ENCODE results near the gene P2RX3.
"Not testable (repeated sequence)": the region's sequence is repeated elsewhere in the genome, so short reads cannot be mapped to it uniquely, and the experiment has no call there.

The P2RX3 gene

GRCh38 chr11:57359396-57359795 lies 21.2 kb downstream of the P2RX3 start:
- DNase-seq (ENCODE audit: low spot score) = no peak

DNA sequence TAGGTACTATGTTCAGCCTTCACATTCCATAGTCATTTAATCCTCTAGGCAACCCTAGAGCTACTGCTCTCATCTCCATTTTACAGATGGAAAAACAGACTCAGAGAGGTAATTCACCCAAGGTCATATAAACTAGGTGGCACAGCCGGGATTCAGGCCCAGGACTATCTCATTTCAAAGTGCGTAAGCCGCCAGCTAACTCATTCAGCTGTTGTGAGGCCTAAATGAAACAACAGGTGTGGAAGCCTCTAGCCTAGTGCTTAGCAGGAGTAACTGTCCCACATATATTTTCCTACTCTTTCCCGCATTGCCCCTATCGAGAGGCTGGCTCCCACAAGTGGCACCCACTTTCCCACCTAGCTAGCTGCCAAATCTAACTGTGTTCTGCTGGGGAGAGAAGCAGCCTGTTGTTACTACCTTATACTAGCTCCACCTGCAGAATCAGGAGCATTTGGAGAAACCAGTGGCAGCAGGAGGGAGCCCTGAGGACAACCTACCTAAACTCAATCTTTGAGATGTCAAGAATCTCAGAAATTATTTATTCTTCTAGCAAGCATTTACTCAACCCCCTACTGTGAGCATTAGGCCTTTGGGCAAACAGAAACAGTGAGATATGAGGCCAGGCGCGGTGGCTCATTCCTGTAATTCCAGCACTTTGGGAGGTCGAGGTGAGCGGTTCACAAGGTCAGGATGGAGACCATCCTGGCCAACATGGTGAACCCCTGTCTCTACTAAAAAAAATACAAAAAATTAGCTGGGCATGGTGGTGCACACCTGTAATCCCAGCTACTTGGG lies 21.9 kb downstream of the P2RX3 start:
- Mint-ChIP-seq H3K4me3 (no peak overlapping the region), H3K36me3 (ENCODE audit: low read depth) (no peaks in the 10 kb centered on the region), H3K9me3 (no peaks in the 10 kb centered on the region), H3K4me1 (ENCODE audit: low read depth) (no peaks in the 10 kb centered on the region), H3K27me3 (ENCODE audit: low read depth) (peaks cover 7% of the 10 kb centered on the region), H3K27ac (no peak overlapping the region)
- DNase-seq (ENCODE audit: low spot score) = no peak

More at GRCh38 chr11:57359396-57359795, 21.2 kb downstream of the P2RX3 start:
- Mint-ChIP-seq H3K4me3 (no peak overlapping the region), H3K27me3 (ENCODE audit: low read depth) (peaks cover 13% of the 10 kb centered on the region), H3K9me3 (no peaks in the 10 kb centered on the region), H3K36me3 (ENCODE audit: low read depth) (no peaks in the 10 kb centered on the region), H3K27ac (no peak overlapping the region), H3K4me1 (ENCODE audit: low read depth) (no peaks in the 10 kb centered on the region)

- no peak for DNase-seq (ENCODE audit: low spot score)
- Mint-ChIP-seq H3K36me3 (ENCODE audit: low read depth) (no peaks in the 10 kb centered on the region), H3K9me3 (no peaks in the 10 kb centered on the region), H3K27ac (no peak overlapping the region), H3K27me3 (ENCODE audit: low read depth) (peaks cover 7% of the 10 kb centered on the region), H3K4me1 (ENCODE audit: low read depth) (no peaks in the 10 kb centered on the region), H3K4me3 (no peak overlapping the region)
Observed at GRCh38 chr11:57360991-57361390, 22.8 kb downstream of the P2RX3 start.

DNA sequence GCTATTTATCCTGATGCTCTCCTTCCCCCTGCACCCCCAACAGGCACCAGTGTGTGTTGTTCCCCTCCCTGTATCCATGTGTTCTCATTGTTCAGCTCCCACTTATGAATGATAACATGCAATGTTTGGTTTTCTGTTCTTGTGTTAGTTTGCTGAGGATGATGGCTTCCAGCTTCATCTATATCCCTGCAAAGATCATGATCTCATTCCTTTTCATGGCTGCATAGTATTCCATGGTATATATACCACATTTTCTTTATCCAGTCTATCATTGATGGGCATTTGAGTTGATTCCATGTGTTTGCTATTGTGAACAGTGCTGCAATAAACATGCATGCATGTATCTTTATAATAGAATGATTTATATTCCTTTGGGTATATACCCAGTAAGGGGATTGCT lies 23.3 kb downstream of the P2RX3 start:
- not testable (repeated sequence) for DNase-seq (ENCODE audit: low spot score); H3K4me3 Mint-ChIP-seq; H3K4me1 Mint-ChIP-seq (ENCODE audit: low read depth); H3K27ac Mint-ChIP-seq; H3K27me3 Mint-ChIP-seq (ENCODE audit: low read depth); H3K36me3 Mint-ChIP-seq (ENCODE audit: low read depth); H3K9me3 Mint-ChIP-seq

DNA sequence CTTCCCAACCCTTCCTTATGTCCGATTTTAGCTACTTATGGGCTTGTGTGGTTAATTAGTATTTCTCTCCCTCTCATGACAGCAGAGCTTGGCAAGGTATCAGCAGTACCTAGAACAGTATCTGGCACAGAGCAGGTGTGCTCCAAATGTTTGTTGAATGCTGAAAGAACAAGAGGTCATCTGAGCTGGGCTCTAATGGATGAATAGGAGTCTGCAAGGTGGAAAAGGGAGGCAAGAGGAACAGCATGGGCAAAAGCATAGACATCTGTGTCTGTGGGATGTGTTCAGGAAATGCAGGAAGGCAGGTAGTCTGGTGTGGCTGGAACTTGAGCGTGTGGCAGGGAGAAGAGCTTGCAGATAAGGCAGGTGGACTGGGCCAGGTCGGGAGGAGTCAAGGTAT lies 23.8 kb downstream of the P2RX3 start:
- Mint-ChIP-seq H3K27me3 (ENCODE audit: low read depth) (peaks cover 3% of the 10 kb centered on the region), H3K9me3 (no peaks in the 10 kb centered on the region), H3K27ac (no peak overlapping the region), H3K4me1 (ENCODE audit: low read depth) (no peaks in the 10 kb centered on the region), H3K36me3 (ENCODE audit: low read depth) (no peaks in the 10 kb centered on the region), H3K4me3 (no peak overlapping the region)
- DNase-seq (ENCODE audit: low spot score) = no peak

GRCh38 chr11:57363131-57364080 lies 25.3 kb downstream of the P2RX3 start:
- no peaks in the 10 kb centered on the region for H3K36me3 Mint-ChIP-seq (ENCODE audit: low read depth)
- H3K4me1 Mint-ChIP-seq (ENCODE audit: low read depth) = no peaks in the 10 kb centered on the region
- no peaks in the 10 kb centered on the region for H3K9me3 Mint-ChIP-seq
- no peak for DNase-seq (ENCODE audit: low spot score)
- H3K27me3 Mint-ChIP-seq (ENCODE audit: low read depth) = peaks cover 3% of the 10 kb centered on the region
- H3K27ac Mint-ChIP-seq = no peak overlapping the region
- H3K4me3 Mint-ChIP-seq = no peak overlapping the region

- no peaks in the 10 kb centered on the region for H3K9me3 Mint-ChIP-seq
- no peak overlapping the region for H3K4me3 Mint-ChIP-seq
- no peaks in the 10 kb centered on the region for H3K4me1 Mint-ChIP-seq (ENCODE audit: low read depth)
- no peak overlapping the region for H3K27ac Mint-ChIP-seq
- no peak for DNase-seq (ENCODE audit: low spot score)
- H3K27me3 Mint-ChIP-seq (ENCODE audit: low read depth) = peaks cover 3% of the 10 kb centered on the region
- H3K36me3 Mint-ChIP-seq (ENCODE audit: low read depth) = no peaks in the 10 kb centered on the region
Observed at GRCh38 chr11:57364851-57365660, 26.9 kb downstream of the P2RX3 start.

GRCh38 chr11:57368106-57368844 lies 30.1 kb downstream of the P2RX3 start:
- no peak for DNase-seq (ENCODE audit: low spot score)
- Mint-ChIP-seq H3K4me1 (ENCODE audit: low read depth) (no peaks in the 10 kb centered on the region), H3K4me3 (no peak overlapping the region), H3K9me3 (no peaks in the 10 kb centered on the region), H3K27ac (no peak overlapping the region), H3K27me3 (ENCODE audit: low read depth) (no peaks in the 10 kb centered on the region), H3K36me3 (ENCODE audit: low read depth) (no peaks in the 10 kb centered on the region)

- no peak overlapping the region for H3K27ac Mint-ChIP-seq
- no peak for DNase-seq (ENCODE audit: low spot score)
- no peaks in the 10 kb centered on the region for H3K9me3 Mint-ChIP-seq
- H3K4me1 Mint-ChIP-seq (ENCODE audit: low read depth) = no peaks in the 10 kb centered on the region
- H3K27me3 Mint-ChIP-seq (ENCODE audit: low read depth) = no peaks in the 10 kb centered on the region
- H3K4me3 Mint-ChIP-seq = no peak overlapping the region
- H3K36me3 Mint-ChIP-seq (ENCODE audit: low read depth) = no peaks in the 10 kb centered on the region
Observed at GRCh38 chr11:57368845-57369232, 30.7 kb downstream of the P2RX3 start.

- H3K27ac Mint-ChIP-seq = no peak overlapping the region
Observed at GRCh38 chr11:57370251-57370650, 32.1 kb downstream of the P2RX3 start.

GRCh38 chr11:57370941-57371340 lies 32.8 kb downstream of the P2RX3 start:
- Mint-ChIP-seq H3K9me3 (no peaks in the 10 kb centered on the region), H3K4me1 (ENCODE audit: low read depth) (no peaks in the 10 kb centered on the region), H3K36me3 (ENCODE audit: low read depth) (no peaks in the 10 kb centered on the region), H3K27ac (no peak overlapping the region), H3K4me3 (no peak overlapping the region), H3K27me3 (ENCODE audit: low read depth) (no peaks in the 10 kb centered on the region)
- DNase-seq (ENCODE audit: low spot score) = no peak

More at GRCh38 chr11:57370251-57370650, 32.1 kb downstream of the P2RX3 start:
- no peaks in the 10 kb centered on the region for H3K9me3 Mint-ChIP-seq
- no peaks in the 10 kb centered on the region for H3K36me3 Mint-ChIP-seq (ENCODE audit: low read depth)
- DNase-seq (ENCODE audit: low spot score) = no peak
- no peaks in the 10 kb centered on the region for H3K27me3 Mint-ChIP-seq (ENCODE audit: low read depth)
- no peak overlapping the region for H3K4me3 Mint-ChIP-seq
- H3K4me1 Mint-ChIP-seq (ENCODE audit: low read depth) = no peaks in the 10 kb centered on the region

DNA sequence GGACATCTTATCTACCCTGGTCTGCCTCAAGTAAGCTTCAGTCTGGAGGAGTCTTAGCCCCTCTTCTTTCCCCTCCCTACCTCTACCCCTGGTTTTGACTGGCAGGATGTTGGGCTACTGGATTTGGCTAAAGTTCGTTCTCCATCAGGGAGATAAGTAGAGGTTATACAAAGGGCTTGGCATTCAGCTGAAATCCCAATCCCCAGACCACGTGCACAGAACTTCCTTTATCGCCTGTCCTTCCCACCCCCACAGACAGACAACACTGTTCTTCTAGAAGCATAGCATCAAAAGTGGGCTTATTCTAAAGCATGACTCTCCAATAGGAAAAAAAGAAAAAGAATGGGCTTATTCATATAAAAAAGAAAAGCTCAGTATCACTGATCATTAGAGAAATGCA lies 35.0 kb downstream of the P2RX3 start:
- DNase-seq (ENCODE audit: low spot score) = no peak
- Mint-ChIP-seq H3K27ac (no peak overlapping the region), H3K36me3 (ENCODE audit: low read depth) (no peaks in the 10 kb centered on the region), H3K9me3 (no peaks in the 10 kb centered on the region), H3K4me3 (no peak overlapping the region), H3K27me3 (ENCODE audit: low read depth) (no peaks in the 10 kb centered on the region), H3K4me1 (ENCODE audit: low read depth) (no peaks in the 10 kb centered on the region)

GRCh38 chr11:57374966-57375365 lies 36.8 kb downstream of the P2RX3 start:
- Mint-ChIP-seq H3K27me3 (ENCODE audit: low read depth) (no peaks in the 10 kb centered on the region), H3K36me3 (ENCODE audit: low read depth) (no peaks in the 10 kb centered on the region), H3K9me3 (no peaks in the 10 kb centered on the region), H3K27ac (no peak overlapping the region), H3K4me3 (no peak overlapping the region), H3K4me1 (ENCODE audit: low read depth) (no peaks in the 10 kb centered on the region)
- DNase-seq (ENCODE audit: low spot score) = no peak

All from T-helper 2 cell treated with Interferon-gamma antibody and Interleukin-4, amounts not matched to agents 5 μg/mL and 100 μg/mL, for 36 hours (primary cell).